ENCODE results near the gene ZNF385D.

ZNF385D gene

DNA sequence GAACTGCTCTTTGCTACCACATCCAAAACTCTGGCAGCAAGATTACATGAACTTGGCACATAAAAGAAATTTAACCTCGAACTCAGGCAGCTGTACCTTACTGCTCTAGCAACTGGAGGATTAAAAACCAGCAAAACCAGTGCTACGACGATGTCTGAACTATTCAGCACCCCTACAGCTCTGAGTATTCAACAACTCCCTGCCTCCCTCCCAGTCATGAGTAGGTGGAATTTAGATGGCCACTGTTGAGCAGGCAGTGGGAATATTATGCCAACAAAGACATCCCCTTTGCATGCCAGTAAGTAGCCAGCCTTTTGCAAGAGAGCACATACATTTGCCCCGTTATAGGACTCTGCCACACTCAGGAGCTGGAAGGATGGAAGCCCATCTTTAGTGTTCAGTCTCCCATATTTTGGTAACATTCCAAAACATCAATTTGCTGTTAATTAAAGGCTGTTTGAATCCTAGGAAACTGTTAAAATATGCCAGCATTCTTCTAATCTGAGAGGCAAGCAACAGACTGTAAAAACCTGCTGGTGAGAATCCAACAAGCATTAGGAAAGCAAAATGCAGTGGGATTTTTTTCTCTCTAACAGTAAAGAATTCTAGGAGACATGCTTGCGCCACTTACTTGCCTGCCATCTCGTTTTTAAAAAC, 85.4 kb downstream of the ZNF385D start:
- DNase-seq (ENCODE audit: low read depth): no peak
- TF ChIP-seq MAX (IDR thresholded peaks at IDR 0.05; ENCODE audit: low read depth, low read length) (no peak), POLR2A (IDR thresholded peaks at IDR 0.05; ENCODE audit: extremely low read depth, insufficient read length) (no peak), MYC (IDR thresholded peaks at IDR 0.05; ENCODE audit: low read depth, low read length) (no peak)
- H3K4me3 ChIP-seq (ENCODE audit: low read depth, low read length): no peak overlapping the region

GRCh38 chr3:21664996-21665395, 86.0 kb downstream of the ZNF385D start:
- DNase-seq (ENCODE audit: low read depth): no peak
- no peak overlapping the region for H3K4me3 ChIP-seq (ENCODE audit: low read depth, low read length)
- no peak for TF ChIP-seq CTCF (IDR thresholded peaks at IDR 0.05; ENCODE audit: low read depth, low read length)

DNA sequence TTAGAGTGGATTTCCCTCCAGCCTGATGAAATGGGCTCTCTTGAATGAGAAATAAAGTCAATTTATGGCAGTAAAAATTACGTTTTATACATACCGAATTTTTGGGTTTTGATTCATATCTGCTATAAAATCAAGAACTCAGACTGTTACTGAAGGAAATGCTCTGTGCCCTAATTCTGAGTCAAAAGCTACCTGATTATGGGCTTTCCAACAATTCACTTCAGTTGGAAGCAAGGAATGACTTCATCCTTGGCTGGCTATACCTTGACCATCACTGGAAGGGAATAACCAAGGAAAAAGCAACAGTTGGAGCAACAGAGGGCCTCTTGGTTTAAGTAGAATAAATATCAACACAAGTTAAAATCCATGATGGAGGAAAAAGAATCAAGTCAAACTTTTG, 88.6 kb downstream of the ZNF385D start:
- H3K4me3 ChIP-seq (ENCODE audit: low read depth, low read length): no peak overlapping the region
- DNase-seq (ENCODE audit: low read depth): no peak
- TF ChIP-seq MYC (IDR thresholded peaks at IDR 0.05; ENCODE audit: low read depth, low read length) (no peak), MAX (IDR thresholded peaks at IDR 0.05; ENCODE audit: low read depth, low read length) (no peak), CTCF (IDR thresholded peaks at IDR 0.05; ENCODE audit: low read depth, low read length) (no peak), POLR2A (IDR thresholded peaks at IDR 0.05; ENCODE audit: extremely low read depth, insufficient read length) (no peak)

GRCh38 chr3:21654662-21655061, 96.3 kb downstream of the ZNF385D start:
- no peak for DNase-seq (ENCODE audit: low read depth)
- H3K4me3 ChIP-seq (ENCODE audit: low read depth, low read length): no peak overlapping the region
- TF ChIP-seq POLR2A (IDR thresholded peaks at IDR 0.05; ENCODE audit: extremely low read depth, insufficient read length) (no peak), MAX (IDR thresholded peaks at IDR 0.05; ENCODE audit: low read depth, low read length) (no peak), MYC (IDR thresholded peaks at IDR 0.05; ENCODE audit: low read depth, low read length) (no peak), CTCF (IDR thresholded peaks at IDR 0.05; ENCODE audit: low read depth, low read length) (no peak)

DNA sequence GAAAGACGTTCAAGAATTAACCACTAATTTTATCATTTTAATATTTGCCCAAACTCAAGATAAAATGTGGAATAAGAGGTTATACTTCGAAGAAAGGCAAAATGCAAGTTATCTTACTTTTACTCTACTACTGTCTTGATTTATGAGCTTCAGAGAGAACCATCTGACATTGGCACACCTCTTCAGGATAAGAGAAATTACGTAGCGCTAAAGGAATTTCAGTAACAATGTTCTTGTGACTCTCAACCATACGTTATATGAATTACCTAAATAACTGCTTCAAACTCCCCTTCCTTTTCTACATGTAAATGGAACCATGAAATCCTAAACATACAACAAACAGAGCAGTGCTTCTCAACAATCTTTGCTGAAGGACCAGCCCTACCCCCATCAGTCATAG, 96.8 kb downstream of the ZNF385D start:
- no peak overlapping the region for H3K4me3 ChIP-seq (ENCODE audit: low read depth, low read length)
- TF ChIP-seq MYC (IDR thresholded peaks at IDR 0.05; ENCODE audit: low read depth, low read length) (no peak), POLR2A (IDR thresholded peaks at IDR 0.05; ENCODE audit: extremely low read depth, insufficient read length) (no peak), CTCF (IDR thresholded peaks at IDR 0.05; ENCODE audit: low read depth, low read length) (no peak), MAX (IDR thresholded peaks at IDR 0.05; ENCODE audit: low read depth, low read length) (no peak)
- no peak for DNase-seq (ENCODE audit: low read depth)

DNA sequence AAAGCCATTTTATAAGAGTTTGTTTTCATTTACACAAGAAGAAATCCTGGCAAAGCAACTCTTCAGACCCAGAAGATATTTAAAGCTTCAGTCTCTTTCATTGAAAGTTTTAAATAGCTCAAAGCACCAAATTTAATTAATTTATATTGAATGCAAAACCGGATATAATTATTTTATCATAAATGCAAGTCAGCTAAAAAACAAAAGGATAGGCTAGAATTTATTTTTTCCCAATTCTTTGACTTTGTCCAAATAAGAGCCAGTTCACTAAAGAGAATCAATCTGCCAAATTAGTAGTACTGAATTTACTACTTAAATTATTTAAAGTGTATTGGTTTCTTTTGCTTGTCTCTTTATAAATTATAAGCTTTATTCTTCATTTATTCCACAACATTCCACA, 101.5 kb downstream of the ZNF385D start:
- no peak overlapping the region for H3K4me3 ChIP-seq (ENCODE audit: low read depth, low read length)
- TF ChIP-seq CTCF (IDR thresholded peaks at IDR 0.05; ENCODE audit: low read depth, low read length) (no peak), MYC (IDR thresholded peaks at IDR 0.05; ENCODE audit: low read depth, low read length) (no peak), MAX (IDR thresholded peaks at IDR 0.05; ENCODE audit: low read depth, low read length) (no peak), POLR2A (IDR thresholded peaks at IDR 0.05; ENCODE audit: extremely low read depth, insufficient read length) (no peak)
- no peak for DNase-seq (ENCODE audit: low read depth)

All from NB4 (cell line).